Heart left ventricle (tissue), 16 donors: Measurements from ENCODE around the gene SPTAN1. TPM values are rescaled to one million over a fixed set of nuclear protein-coding genes. Genes with fewer than 3 reads are reported as not detected.

Experiments used
- ATAC-seq, 4 donors: fragments of 200-7000 bp; cut with Tn5 transposase; one replicate each; pipeline ENCODE4 v1.9.1; 2020 to 2022; ENCODE audit warnings: moderate library complexity in 4 of 4, mild to moderate bottlenecking in 3 of 4, moderate number of reproducible peaks in 1 of 4
- DNase-seq, 5 donors: peaks; one replicate each; pipeline ENCODE4 v3.0.0-alpha.2; 2020
- H3K27ac ChIP-seq, 12 donors: fragments of 200-600 bp; sonication (generic) in 4 of 12; one replicate each; pipeline versions ENCODE4 v1.5.0 to v1.8.0; 2016 to 2022; ENCODE audit warnings: mild to moderate bottlenecking in 2 of 12
- H3K27me3 ChIP-seq, 9 donors: fragments of 200-600 bp; sonication (generic) in 2 of 9; one replicate each; pipeline versions ENCODE4 v1.5.1 to v1.8.0; 2016 to 2022; ENCODE audit warnings: mild to moderate bottlenecking in 3 of 9
- H3K36me3 ChIP-seq, 9 donors: fragments of 200-600 bp; sonication (generic) in 2 of 9; one replicate each; pipeline versions ENCODE4 v1.5.0 to v1.8.0; 2018 to 2022; ENCODE audit warnings: mild to moderate bottlenecking in 2 of 9
- H3K4me1 ChIP-seq, 12 donors: fragments of 200-600 bp; sonication (generic) in 4 of 12; one replicate each; pipeline versions ENCODE4 v1.5.0 to v1.8.0; 2016 to 2022; ENCODE audit warnings: mild to moderate bottlenecking in 3 of 12
- H3K4me3 ChIP-seq, 12 donors: fragments of 200-600 bp; sonication (generic) in 4 of 12; one replicate each; pipeline versions ENCODE4 v1.5.0 to v1.8.0; 2017 to 2022; ENCODE audit warnings: mild to moderate bottlenecking in 9 of 12, moderate library complexity in 4 of 12
- H3K9me3 ChIP-seq, 12 donors: fragments of 200-600 bp; sonication (generic) in 4 of 12; one replicate each; pipeline versions ENCODE4 v1.5.0 to v1.8.0; 2016 to 2022; ENCODE audit warnings: mild to moderate bottlenecking in 1 of 12
- POLR2A ChIP-seq, 2 donors: fragments of 450-650 bp; IDR thresholded peaks; one replicate each; pipeline ENCODE4 v1.6.1; 2017; ENCODE audit warnings: antibody characterized with exemption in 2 of 2, mild to moderate bottlenecking in 2 of 2, moderate library complexity in 2 of 2
- WGBS, 4 donors: extraction: QIAGEN DNeasy Blood & Tissue Kit in 2 of 4; methylation state at CpG; one replicate each; pipeline versions ENCODE4 v1.1.5 to v1.1.7; 2013 to 2018; 5-methylcytosine and 5-hydroxymethylcytosine counted together
- intact Hi-C, 10 donors: fragments of 100-400 bp; cut with DNase I; formaldehyde crosslinking; loops; one replicate each; pipeline versions ENCODE4 v1.11.1 to v1.14.2; 2022
- polyA plus RNA-seq, 2 donors: library from polyadenylated mRNA; stranded (reverse); fragments of 200-250 nt; gene quantifications; one replicate each; pipeline ENCODE4 v1.2.3, GENCODE V29; 2013
- total RNA-seq, 9 donors: library from RNA; depleted of rRNA in 2 of 9; stranded (reverse); fragments of >200 nt in 2 of 9; fragmentation: NEBNext Ultra II Directional in 3 of 9; extraction: Animal tissue kit (Norgen Biotek cat#: 25700) in 3 of 9; gene quantifications; one replicate each; pipeline versions ENCODE4 v1.1.0 to v1.2.4, GENCODE V29; 2016 to 2023
- TF ChIP-seq, protein P1 (sequence below), 12 donors: fragments of 200-600 bp; sonication (generic) in 4 of 12; IDR thresholded peaks; one replicate each; pipeline versions ENCODE4 v1.5.0 to v1.8.0; 2018 to 2022; ENCODE audit warnings: antibody characterized with exemption in 12 of 12, mild to moderate bottlenecking in 5 of 12
- donor health status: ischemic (EF 13 %, LVEDD 7.1; RV severe dilation, severe dysfunction).
- donor health status: healthy with polysubstance abuse.
- donor health status: DM: no; HTN: yes; CAD: no.
- donor health status: DM: no; HTN: no; CAD: no.
- donor health status: ischemic (EF 25% LVEDD 6.9; RV normal size, moderate dysfunction).
- donor health status: ischemic (EF 25% LVEDD 5.7; RV mildly dilated, moderate dysfunction).
- donor health status: healthy.
- donor health status: DM: yes; HTN: yes; CAD: no.
- donor health status: ischemic (EF 35%, LVEDD 5.7; RV mildly dilated, moderate dysfunction).
- donor health status: nonischemic (EF 11% LVEDD 7.7; RV severe dilation, severe dysfunction).
- donor health status: DM: yes; HTN: yes; CAD: no.
- donor health status: PGD.
- donor health status: ischemic (EF 29% LVEDD 5.4; RV normal size, mild dysfunction).
- donor health status: nonischemic (EF 23%, LVEDD 6.1; RV moderate dilation, normal function).

The SPTAN1 gene
- total and polyA plus RNA-seq, 11 donors = 104 to 472 (median 273) TPM

DNA sequence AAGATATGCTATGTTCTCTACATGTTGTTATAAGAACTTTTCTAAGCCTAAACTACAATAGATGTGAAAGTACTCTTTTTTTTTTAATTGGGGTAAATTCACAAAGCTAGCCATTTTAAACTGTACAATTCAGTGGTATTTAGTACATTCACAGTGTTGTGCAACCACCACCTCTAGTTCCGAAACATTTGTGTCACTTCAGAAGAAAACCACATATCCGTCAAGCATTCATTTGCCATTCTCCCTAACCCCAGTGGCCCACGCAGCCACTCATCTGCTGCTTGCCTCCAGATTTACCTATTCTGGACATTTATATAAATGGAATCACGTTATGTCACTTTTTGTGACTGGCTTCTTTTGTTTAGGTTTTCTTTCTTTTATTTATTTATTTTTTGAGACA, 43.1 kb downstream of the SPTAN1 start:
- WGBS, 4 donors = 83 to 96% (median 93%) methylated on average over 4 of the region's 4 CpGs

DNA sequence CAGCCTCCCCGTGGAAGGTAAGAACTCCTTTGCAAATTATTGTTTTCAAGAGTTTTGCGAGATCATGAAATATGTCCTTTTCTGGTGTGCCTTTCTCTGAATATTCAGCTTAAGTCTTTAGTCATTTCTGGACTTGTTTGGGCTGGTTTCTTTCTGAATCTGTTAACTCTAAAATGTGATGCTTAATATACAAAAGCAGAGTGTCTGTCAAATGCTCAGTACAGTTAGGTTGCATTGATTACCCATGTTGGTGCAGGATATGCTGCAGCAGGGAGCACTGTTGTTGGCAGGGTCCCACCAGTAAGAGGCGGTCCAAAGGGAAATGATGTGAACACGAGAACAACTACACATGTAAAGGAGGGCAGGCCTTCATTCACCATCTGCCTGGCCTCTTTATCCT, 47.7 kb downstream of the SPTAN1 start:
- 70 to 82% (median 80%) methylated on average over 4 of the region's 4 CpGs for WGBS, 4 donors
- H3K4me3 ChIP-seq = no peak overlapping the region
- TF ChIP-seq POLR2A (IDR thresholded peaks at IDR 0.05) = no peak
- TF ChIP-seq, protein P1, sequence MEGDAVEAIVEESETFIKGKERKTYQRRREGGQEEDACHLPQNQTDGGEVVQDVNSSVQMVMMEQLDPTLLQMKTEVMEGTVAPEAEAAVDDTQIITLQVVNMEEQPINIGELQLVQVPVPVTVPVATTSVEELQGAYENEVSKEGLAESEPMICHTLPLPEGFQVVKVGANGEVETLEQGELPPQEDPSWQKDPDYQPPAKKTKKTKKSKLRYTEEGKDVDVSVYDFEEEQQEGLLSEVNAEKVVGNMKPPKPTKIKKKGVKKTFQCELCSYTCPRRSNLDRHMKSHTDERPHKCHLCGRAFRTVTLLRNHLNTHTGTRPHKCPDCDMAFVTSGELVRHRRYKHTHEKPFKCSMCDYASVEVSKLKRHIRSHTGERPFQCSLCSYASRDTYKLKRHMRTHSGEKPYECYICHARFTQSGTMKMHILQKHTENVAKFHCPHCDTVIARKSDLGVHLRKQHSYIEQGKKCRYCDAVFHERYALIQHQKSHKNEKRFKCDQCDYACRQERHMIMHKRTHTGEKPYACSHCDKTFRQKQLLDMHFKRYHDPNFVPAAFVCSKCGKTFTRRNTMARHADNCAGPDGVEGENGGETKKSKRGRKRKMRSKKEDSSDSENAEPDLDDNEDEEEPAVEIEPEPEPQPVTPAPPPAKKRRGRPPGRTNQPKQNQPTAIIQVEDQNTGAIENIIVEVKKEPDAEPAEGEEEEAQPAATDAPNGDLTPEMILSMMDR (IDR thresholded peaks at IDR 0.05) = no peak
- H3K27me3 ChIP-seq = no peaks in the 10 kb centered on the region
- peaks cover 7 to 100% (median 98%) of the 10 kb centered on the region in 9 donors for H3K36me3 ChIP-seq
- H3K4me1 ChIP-seq = no peaks in the 10 kb centered on the region
- ATAC-seq = no peak
- H3K27ac ChIP-seq = no peak overlapping the region
- intact Hi-C loops = loop anchor here in 1 of 10 donors (10.0 kb wide), 1 partner anchor 365 kb away; no protein-coding TSS in a partner anchor
- DNase-seq = no peak
- H3K9me3 ChIP-seq = no peaks in the 10 kb centered on the region

More for the DNA sequence above, 43.1 kb downstream of the SPTAN1 start:
- no peaks in the 10 kb centered on the region for H3K4me1 ChIP-seq
- peaks cover 4 to 100% (median 99%) of the 10 kb centered on the region in 9 donors for H3K36me3 ChIP-seq
- no peak overlapping the region for H3K27ac ChIP-seq
- DNase-seq (no peak), ATAC-seq (no peak)
- no peaks in the 10 kb centered on the region for H3K27me3 ChIP-seq
- H3K9me3 ChIP-seq = no peaks in the 10 kb centered on the region
- intact Hi-C loops = loop anchor here in 1 of 10 donors (10.0 kb wide), 1 partner anchor 71 kb away; no protein-coding TSS in a partner anchor
- no peak overlapping the region for H3K4me3 ChIP-seq
- no peak for TF ChIP-seq POLR2A (IDR thresholded peaks at IDR 0.05)
- TF ChIP-seq, protein P1 (IDR thresholded peaks at IDR 0.05) = no peak

DNA sequence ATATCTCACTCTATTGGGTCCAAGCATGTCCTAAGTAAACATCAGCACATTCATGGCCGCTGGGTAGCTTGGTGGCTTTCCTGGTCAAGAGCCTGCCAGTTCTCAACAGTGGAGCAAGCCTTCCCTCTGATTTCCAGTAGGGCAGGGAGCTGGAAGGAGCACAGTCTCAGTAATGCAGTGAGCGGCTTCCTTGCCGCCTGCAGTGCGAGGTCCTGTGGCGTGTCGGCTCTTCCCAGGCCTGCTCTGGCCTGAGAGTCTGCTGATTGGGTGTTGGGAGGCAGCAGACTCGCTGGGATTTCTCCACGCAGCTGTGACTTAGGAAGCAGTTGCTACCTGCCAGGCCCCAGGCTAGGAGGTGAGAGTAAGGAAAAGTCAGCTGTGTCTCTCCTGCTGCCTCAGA, 51.3 kb downstream of the SPTAN1 start:
- H3K27ac ChIP-seq = no peak overlapping the region
- peaks cover 0 to 15% (median 4%) of the 10 kb centered on the region in 12 donors for H3K4me1 ChIP-seq
- H3K4me3 ChIP-seq = no peak overlapping the region
- peaks cover 9 to 100% (median 98%) of the 10 kb centered on the region in 9 donors for H3K36me3 ChIP-seq
- TF ChIP-seq POLR2A (IDR thresholded peaks at IDR 0.05) = no peak
- TF ChIP-seq, protein P1 (IDR thresholded peaks at IDR 0.05) = no peak
- 69 to 88% (median 79%) methylated on average over 2 to 8 of the region's 8 CpGs for WGBS, 4 donors
- H3K27me3 ChIP-seq = no peaks in the 10 kb centered on the region
- no peaks in the 10 kb centered on the region for H3K9me3 ChIP-seq
- no peak for DNase-seq
- no peak for ATAC-seq
- intact Hi-C loops = loop anchor here in 1 of 10 donors (10.0 kb wide), 1 partner anchor 361 kb away; no protein-coding TSS in a partner anchor

DNA sequence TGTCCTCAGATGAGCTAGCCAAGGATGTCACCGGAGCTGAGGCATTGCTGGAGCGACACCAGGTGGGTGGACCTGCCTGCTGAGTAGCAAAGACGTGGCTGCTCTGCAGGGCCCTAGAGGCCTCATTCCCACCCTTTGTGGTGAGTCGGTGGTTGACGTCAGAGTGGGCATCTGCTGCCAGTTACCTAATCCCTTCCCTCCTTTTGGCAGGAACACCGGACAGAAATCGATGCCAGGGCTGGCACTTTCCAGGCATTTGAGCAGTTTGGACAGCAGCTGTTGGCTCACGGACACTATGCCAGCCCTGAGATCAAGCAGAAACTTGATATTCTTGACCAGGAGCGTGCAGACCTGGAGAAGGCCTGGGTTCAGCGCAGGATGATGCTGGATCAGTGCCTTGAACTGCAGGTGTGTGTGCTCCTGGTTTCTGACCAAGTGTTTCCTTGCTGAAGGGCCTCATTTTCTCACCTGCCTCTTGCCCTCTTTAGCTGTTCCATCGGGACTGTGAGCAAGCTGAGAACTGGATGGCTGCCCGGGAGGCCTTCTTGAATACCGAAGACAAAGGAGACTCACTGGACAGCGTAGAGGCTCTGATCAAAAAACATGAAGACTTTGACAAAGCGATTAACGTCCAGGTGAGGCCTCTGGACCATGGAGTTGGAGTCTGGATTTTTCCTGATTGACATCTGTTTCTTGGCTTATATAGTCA, 55.4 kb downstream of the SPTAN1 start:
- Histone ChIP-seq H3K27ac (peak overlapping the region in 8 of 12 donors; percentile 13 to 76 (median 54)), H3K27me3 (no peaks in the 10 kb centered on the region), H3K4me1 (peaks cover 0 to 17% (median 4%) of the 10 kb centered on the region in 12 donors), H3K36me3 (peaks cover 8 to 100% (median 98%) of the 10 kb centered on the region in 9 donors), H3K9me3 (no peaks in the 10 kb centered on the region), H3K4me3 (no peak overlapping the region)
- no peak for TF ChIP-seq POLR2A (IDR thresholded peaks at IDR 0.05)
- TF ChIP-seq, protein P1 (IDR thresholded peaks at IDR 0.05) = peak in 2 of 12 donors; percentile 7 to 13
- ATAC-seq (peak; percentile 97 to 98 (median 98)), DNase-seq (peak; percentile 80 to 95 (median 85))
- 46 to 67% (median 60%) methylated on average over 14 to 16 of the region's 16 CpGs for WGBS, 4 donors
- intact Hi-C loops = loop anchor here in 1 of 10 donors (10.0 kb wide), 1 partner anchor 357 kb away; no protein-coding TSS in a partner anchor
